H9 (cell line): Measurements from ENCODE around the gene PTPRN2. TPM values are rescaled to one million over a fixed set of nuclear protein-coding genes. Genes with fewer than 3 reads are reported as not detected.

Source experiments
- DNase-seq: peaks from one replicate; pipeline ENCODE4 v3.0.0-alpha.2; 2017
- H2AFZ ChIP-seq: one replicate; pipeline ENCODE4 v1.6.1; 2013; ENCODE audit warnings: mild to moderate bottlenecking, low read length, control low read depth, moderate library complexity
- H2AK5ac ChIP-seq: 2 replicates; pipeline ENCODE4 v1.6.1; 2013; ENCODE audit warnings: low read length, control low read depth, mixed read lengths; ENCODE audit not compliant: insufficient read length
- H2BK120ac ChIP-seq: one replicate; pipeline ENCODE4 v1.6.1; 2013; ENCODE audit warnings: low read depth, mild to moderate bottlenecking, low read length, control low read depth, inconsistent platforms; ENCODE audit not compliant: poor library complexity, severe bottlenecking
- H2BK12ac ChIP-seq: 2 replicates; pipeline ENCODE4 v1.6.1; 2013; ENCODE audit warnings: low read length, control low read depth, mixed read lengths, low read depth; ENCODE audit not compliant: insufficient read length
- H2BK15ac ChIP-seq: 2 replicates; pipeline ENCODE4 v1.6.1; 2013; ENCODE audit warnings: low read depth, low read length, control low read depth
- H2BK20ac ChIP-seq: one replicate; pipeline ENCODE4 v1.6.1; 2013; ENCODE audit warnings: low read depth, mild to moderate bottlenecking, low read length, control low read depth, inconsistent platforms; ENCODE audit not compliant: poor library complexity, severe bottlenecking
- H2BK5ac ChIP-seq: 2 replicates; pipeline ENCODE4 v1.6.1; 2013; ENCODE audit warnings: low read length, control low read depth, mixed read lengths; ENCODE audit not compliant: insufficient read length
- H3K14ac ChIP-seq: 2 replicates; pipeline ENCODE4 v1.6.1; 2013; ENCODE audit warnings: low read length, control low read depth; ENCODE audit not compliant: insufficient read depth
- H3K18ac ChIP-seq: 2 replicates; pipeline ENCODE4 v1.6.1; 2013; ENCODE audit warnings: low read depth, mild to moderate bottlenecking, mixed read lengths, low read length, control low read depth; ENCODE audit not compliant: insufficient read length
- H3K23ac ChIP-seq: 2 replicates; pipeline ENCODE4 v1.6.1; 2013; ENCODE audit warnings: low read length, control low read depth, mixed read lengths, low read depth; ENCODE audit not compliant: insufficient read length
- H3K23me2 ChIP-seq: 2 replicates; pipeline ENCODE4 v1.6.1; 2013; ENCODE audit warnings: low read depth, mild to moderate bottlenecking, mixed read lengths, low read length, control low read depth; ENCODE audit not compliant: insufficient read length, poor library complexity, severe bottlenecking
- H3K27ac ChIP-seq: 2 replicates; pipeline ENCODE4 v1.5.1; 2013; ENCODE audit warnings: low read length, control low read depth, mixed read lengths, low read depth; ENCODE audit not compliant: insufficient read length
- H3K27me3 ChIP-seq: 2 replicates; pipeline ENCODE4 v1.6.1; 2013; ENCODE audit warnings: low read length, control low read depth, inconsistent platforms; ENCODE audit not compliant: insufficient read depth
- H3K4ac ChIP-seq: 2 replicates; pipeline ENCODE4 v1.6.1; 2013; ENCODE audit warnings: low read depth, mild to moderate bottlenecking, control low read depth, inconsistent platforms, low read length, moderate library complexity
- H3K4me1 ChIP-seq: 2 replicates; pipeline ENCODE4 v1.6.1; 2013; ENCODE audit warnings: low read length, control low read depth, inconsistent platforms; ENCODE audit not compliant: insufficient read depth
- H3K4me2 ChIP-seq: 2 replicates; pipeline ENCODE4 v1.6.1; 2013; ENCODE audit warnings: low read length, control low read depth, mixed read lengths; ENCODE audit not compliant: insufficient read length, insufficient read depth
- H3K56ac ChIP-seq: 2 replicates; pipeline ENCODE4 v1.6.1; 2013; ENCODE audit warnings: low read depth, mild to moderate bottlenecking, mixed read lengths, low read length, control low read depth; ENCODE audit not compliant: insufficient read length
- H3K79me1 ChIP-seq: 2 replicates; pipeline ENCODE4 v1.6.1; 2013; ENCODE audit warnings: low read depth, mild to moderate bottlenecking, moderate library complexity, low read length, control low read depth, inconsistent platforms; ENCODE audit not compliant: insufficient read depth, poor library complexity, severe bottlenecking
- H3K79me2 ChIP-seq: 2 replicates; pipeline ENCODE4 v1.6.1; 2013; ENCODE audit warnings: low read length, control low read depth, inconsistent platforms; ENCODE audit not compliant: insufficient read depth
- H3K9ac ChIP-seq: 2 replicates; pipeline ENCODE4 v1.6.1; 2013; ENCODE audit warnings: low read length, control low read depth, mixed read lengths; ENCODE audit not compliant: insufficient read length; ENCODE audit errors: extremely low read depth
- H3K9me3 ChIP-seq: one replicate; pipeline ENCODE4 v1.6.1; 2013; ENCODE audit warnings: low read depth, low read length, inconsistent platforms; ENCODE audit not compliant: control insufficient read depth
- H3T11ph ChIP-seq: one replicate; pipeline ENCODE4 v1.6.1; 2013; ENCODE audit warnings: mild to moderate bottlenecking, low read length, control low read depth, inconsistent platforms
- H4K20me1 ChIP-seq: one replicate; pipeline ENCODE4 v1.6.1; 2013; ENCODE audit not compliant: control insufficient read depth, insufficient read length, insufficient read depth
- H4K5ac ChIP-seq: 2 replicates; pipeline ENCODE4 v1.6.1; 2013; ENCODE audit warnings: low read depth, mild to moderate bottlenecking, mixed read lengths, low read length, control low read depth; ENCODE audit not compliant: insufficient read length
- H4K8ac ChIP-seq: replicated peaks from 2 replicates; pipeline ENCODE4 v1.6.1; 2013; ENCODE audit warnings: low read length, control low read depth, mixed read lengths, low read depth; ENCODE audit not compliant: insufficient read length
- H4K91ac ChIP-seq: 2 replicates; pipeline ENCODE4 v1.6.1; 2013; ENCODE audit warnings: low read depth, mild to moderate bottlenecking, moderate library complexity, mixed read lengths, low read length, control low read depth; ENCODE audit not compliant: insufficient read length
- H3K27ac Mint-ChIP-seq, 3 experiments: 2 replicates in 2 of 3; 3 replicates in 1 of 3; pipeline ENCODE4 v1.8.0; 2020 to 2021; ENCODE audit warnings: mixed read lengths in 3 of 3, mild to moderate bottlenecking in 1 of 3, moderate library complexity in 1 of 3
- H3K27me3 Mint-ChIP-seq: 2 replicates; pipeline ENCODE4 v1.8.0; 2021; ENCODE audit warnings: low read depth, mild to moderate bottlenecking, moderate library complexity, mixed read lengths
- H3K36me3 Mint-ChIP-seq, 3 experiments: 2 replicates in 2 of 3; 3 replicates in 1 of 3; pipeline ENCODE4 v1.8.0; 2020 to 2021; ENCODE audit warnings: low read depth in 3 of 3, mixed read lengths in 3 of 3; ENCODE audit not compliant: insufficient read depth in 1 of 3
- H3K4me1 Mint-ChIP-seq, 2 experiments: 2 replicates each; pipeline ENCODE4 v1.8.0; 2020; ENCODE audit warnings: mixed read lengths in 2 of 2
- H3K4me3 Mint-ChIP-seq, 2 experiments: 2 replicates in 1 of 2; 3 replicates in 1 of 2; pipeline ENCODE4 v1.8.0; 2020 to 2021; ENCODE audit warnings: mild to moderate bottlenecking in 2 of 2, mixed read lengths in 2 of 2, moderate library complexity in 1 of 2
- H3K9me3 Mint-ChIP-seq, 2 experiments: 2 replicates in 1 of 2; 3 replicates in 1 of 2; pipeline ENCODE4 v1.8.0; 2020; ENCODE audit warnings: mild to moderate bottlenecking in 2 of 2, mixed read lengths in 2 of 2, moderate library complexity in 1 of 2
- CTCF ChIP-seq: fragments of 200-600 bp; sonication (generic); conservative IDR thresholded peaks from 3 replicates; pipeline ENCODE4 v1.8.0; 2021; ENCODE audit warnings: antibody characterized with exemption, mild to moderate bottlenecking
- WGBS: extraction: QIAGEN DNeasy Blood & Tissue Kit; methylation state at CpG from one replicate; pipeline ENCODE4 v1.1.7; 2013; ENCODE audit warnings: missing lambda C conversion rate, low lambda C conversion rate, mixed read lengths; ENCODE audit not compliant: insufficient read length; ENCODE audit errors: extremely low coverage; 5-methylcytosine and 5-hydroxymethylcytosine counted together
- total RNA-seq: library from RNA; stranded (reverse); gene quantifications from 2 replicates; pipeline ENCODE4 v1.2.1, GENCODE V29; 2021

PTPRN2 gene
- total RNA-seq, 1 experiment from 2014 or later: 5.2 TPM

DNA sequence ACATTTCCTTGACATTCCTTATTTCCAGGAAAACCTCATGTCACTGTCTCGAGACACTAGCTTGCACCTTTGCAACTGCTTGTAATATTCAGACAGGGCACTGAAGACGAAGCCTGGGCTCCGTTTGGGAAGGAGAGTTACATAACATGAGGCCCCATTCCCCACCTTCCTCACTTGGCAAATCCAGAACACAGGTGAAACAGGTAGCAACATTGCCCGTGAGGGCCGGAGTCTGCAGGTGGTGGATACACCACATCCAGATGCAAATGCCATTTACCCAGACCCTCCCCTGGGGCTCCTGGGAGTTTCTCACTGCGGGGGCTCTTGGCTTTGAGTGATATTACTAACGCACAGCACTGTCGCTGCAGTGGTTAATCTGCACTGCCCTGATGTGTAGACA, 491.0 kb downstream of the PTPRN2 start:
- H3K14ac ChIP-seq: no peak overlapping the region
- no peak overlapping the region for H3T11ph ChIP-seq
- no peaks in the 10 kb centered on the region for H3K4me1 ChIP-seq
- H3K27me3 Mint-ChIP-seq: no peaks in the 10 kb centered on the region; the same call in none of the 2 replicates
- H3K79me2 ChIP-seq: no peaks in the 10 kb centered on the region
- no peaks in the 10 kb centered on the region for H3K23me2 ChIP-seq
- H3K9me3 ChIP-seq: no peaks in the 10 kb centered on the region
- no peak overlapping the region for H2BK20ac ChIP-seq
- no peak overlapping the region for H3K4me2 ChIP-seq
- H3K18ac ChIP-seq: no peak overlapping the region
- H3K9ac ChIP-seq: no peak overlapping the region
- H2AFZ ChIP-seq: no peak overlapping the region
- no peak overlapping the region for H2BK5ac ChIP-seq
- no peak for TF ChIP-seq CTCF
- H3K79me1 ChIP-seq: no peaks in the 10 kb centered on the region
- DNase-seq: no peak
- H4K5ac ChIP-seq: no peak overlapping the region
- H2AK5ac ChIP-seq: no peak overlapping the region
- no peak overlapping the region for H3K27ac Mint-ChIP-seq
- no peak overlapping the region for H3K23ac ChIP-seq
- H3K27ac ChIP-seq: no peak overlapping the region
- no peak overlapping the region for H2BK12ac ChIP-seq
- no peak overlapping the region for H3K4ac ChIP-seq
- no CpG with 5 or more reads among the region's 8 CpGs for WGBS
- no peaks in the 10 kb centered on the region for H4K20me1 ChIP-seq
- H3K9me3 Mint-ChIP-seq: peaks cover 8 to 10% of the 10 kb centered on the region in 2 experiments; a peak in 4 of 5 replicates
- H3K4me3 Mint-ChIP-seq: no peak overlapping the region
- no peak overlapping the region for H4K8ac ChIP-seq
- peaks cover 3 to 9% (median 7%) of the 10 kb centered on the region in 3 experiments; a peak in 6 of 7 replicates for H3K36me3 Mint-ChIP-seq
- H2BK15ac ChIP-seq: no peak overlapping the region
- no peak overlapping the region for H4K91ac ChIP-seq
- no peaks in the 10 kb centered on the region for H3K27me3 ChIP-seq
- H2BK120ac ChIP-seq: no peak overlapping the region
- H3K4me1 Mint-ChIP-seq: peaks cover 16 to 17% of the 10 kb centered on the region in 2 experiments
- no peak overlapping the region for H3K56ac ChIP-seq
